HG03342 (cell line): ENCODE data around the gene FNDC3B.

Experiments used
- ATAC-seq: cut with Tn5 transposase; IDR thresholded peaks from one replicate; pipeline ENCODE4 v1.9.1; 2021; ENCODE audit warnings: mild to moderate bottlenecking, moderate library complexity; ENCODE audit not compliant: unreplicated experiment

The FNDC3B gene

GRCh38 chr3:172111163-172111562, 71.8 kb downstream of the FNDC3B start:
- ATAC-seq = no peak

GRCh38 chr3:172112078-172112733, 72.8 kb downstream of the FNDC3B start:
- no peak for ATAC-seq

GRCh38 chr3:172112734-172113120, 73.3 kb downstream of the FNDC3B start:
- ATAC-seq = no peak

GRCh38 chr3:172113710-172114109, 74.3 kb downstream of the FNDC3B start:
- no peak for ATAC-seq

- ATAC-seq = no peak
Observed at GRCh38 chr3:172115059-172115458, 75.7 kb downstream of the FNDC3B start.

- ATAC-seq = no peak
Observed at GRCh38 chr3:172115787-172116186, 76.4 kb downstream of the FNDC3B start.

GRCh38 chr3:172118019-172118418, 78.6 kb downstream of the FNDC3B start:
- no peak for ATAC-seq

GRCh38 chr3:172119266-172119969, 80.0 kb downstream of the FNDC3B start:
- ATAC-seq = no peak

GRCh38 chr3:172120912-172121311, 81.5 kb downstream of the FNDC3B start:
- no peak for ATAC-seq

- no peak for ATAC-seq
Observed at GRCh38 chr3:172121981-172122380, 82.6 kb downstream of the FNDC3B start.

GRCh38 chr3:172124271-172124670, 84.9 kb downstream of the FNDC3B start:
- ATAC-seq = no peak

- no peak for ATAC-seq
Observed at GRCh38 chr3:172125053-172125452, 85.7 kb downstream of the FNDC3B start.

- no peak for ATAC-seq
Observed at GRCh38 chr3:172125963-172126457, 86.6 kb downstream of the FNDC3B start.

- no peak for ATAC-seq
Observed at GRCh38 chr3:172126741-172127140, 87.4 kb downstream of the FNDC3B start.

- ATAC-seq = no peak
Observed at GRCh38 chr3:172127141-172127540, 87.8 kb downstream of the FNDC3B start.

GRCh38 chr3:172127929-172128580, 88.7 kb downstream of the FNDC3B start:
- ATAC-seq = no peak

GRCh38 chr3:172128858-172129257, 89.5 kb downstream of the FNDC3B start:
- no peak for ATAC-seq

GRCh38 chr3:172129498-172129849, 90.1 kb downstream of the FNDC3B start:
- ATAC-seq = no peak

GRCh38 chr3:172129850-172130716, 90.7 kb downstream of the FNDC3B start:
- peak; percentile 33 for ATAC-seq

GRCh38 chr3:172130717-172131050, 91.3 kb downstream of the FNDC3B start:
- no peak for ATAC-seq

GRCh38 chr3:172131746-172132145, 92.4 kb downstream of the FNDC3B start:
- ATAC-seq = no peak
